H9 (cell line): ENCODE data around the gene NKD2. TPM values are rescaled to one million over a fixed set of nuclear protein-coding genes. Genes with fewer than 3 reads are reported as not detected.

ENCODE experiments used
- DNase-seq: peaks from one replicate; pipeline ENCODE4 v3.0.0-alpha.2; 2017
- H2AFZ ChIP-seq: one replicate; pipeline ENCODE4 v1.6.1; 2013; ENCODE audit warnings: mild to moderate bottlenecking, low read length, control low read depth, moderate library complexity
- H2AK5ac ChIP-seq: 2 replicates; pipeline ENCODE4 v1.6.1; 2013; ENCODE audit warnings: low read length, control low read depth, mixed read lengths; ENCODE audit not compliant: insufficient read length
- H2BK120ac ChIP-seq: one replicate; pipeline ENCODE4 v1.6.1; 2013; ENCODE audit warnings: low read depth, mild to moderate bottlenecking, low read length, control low read depth, inconsistent platforms; ENCODE audit not compliant: poor library complexity, severe bottlenecking
- H2BK12ac ChIP-seq: 2 replicates; pipeline ENCODE4 v1.6.1; 2013; ENCODE audit warnings: low read length, control low read depth, mixed read lengths, low read depth; ENCODE audit not compliant: insufficient read length
- H2BK15ac ChIP-seq: 2 replicates; pipeline ENCODE4 v1.6.1; 2013; ENCODE audit warnings: low read depth, low read length, control low read depth
- H2BK20ac ChIP-seq: one replicate; pipeline ENCODE4 v1.6.1; 2013; ENCODE audit warnings: low read depth, mild to moderate bottlenecking, low read length, control low read depth, inconsistent platforms; ENCODE audit not compliant: poor library complexity, severe bottlenecking
- H2BK5ac ChIP-seq: 2 replicates; pipeline ENCODE4 v1.6.1; 2013; ENCODE audit warnings: low read length, control low read depth, mixed read lengths; ENCODE audit not compliant: insufficient read length
- H3K14ac ChIP-seq: 2 replicates; pipeline ENCODE4 v1.6.1; 2013; ENCODE audit warnings: low read length, control low read depth; ENCODE audit not compliant: insufficient read depth
- H3K18ac ChIP-seq: 2 replicates; pipeline ENCODE4 v1.6.1; 2013; ENCODE audit warnings: low read depth, mild to moderate bottlenecking, mixed read lengths, low read length, control low read depth; ENCODE audit not compliant: insufficient read length
- H3K23ac ChIP-seq: 2 replicates; pipeline ENCODE4 v1.6.1; 2013; ENCODE audit warnings: low read length, control low read depth, mixed read lengths, low read depth; ENCODE audit not compliant: insufficient read length
- H3K23me2 ChIP-seq: 2 replicates; pipeline ENCODE4 v1.6.1; 2013; ENCODE audit warnings: low read depth, mild to moderate bottlenecking, mixed read lengths, low read length, control low read depth; ENCODE audit not compliant: insufficient read length, poor library complexity, severe bottlenecking
- H3K27ac ChIP-seq: 2 replicates; pipeline ENCODE4 v1.5.1; 2013; ENCODE audit warnings: low read length, control low read depth, mixed read lengths, low read depth; ENCODE audit not compliant: insufficient read length
- H3K27me3 ChIP-seq: 2 replicates; pipeline ENCODE4 v1.6.1; 2013; ENCODE audit warnings: low read length, control low read depth, inconsistent platforms; ENCODE audit not compliant: insufficient read depth
- H3K4ac ChIP-seq: 2 replicates; pipeline ENCODE4 v1.6.1; 2013; ENCODE audit warnings: low read depth, mild to moderate bottlenecking, control low read depth, inconsistent platforms, low read length, moderate library complexity
- H3K4me1 ChIP-seq: 2 replicates; pipeline ENCODE4 v1.6.1; 2013; ENCODE audit warnings: low read length, control low read depth, inconsistent platforms; ENCODE audit not compliant: insufficient read depth
- H3K4me2 ChIP-seq: 2 replicates; pipeline ENCODE4 v1.6.1; 2013; ENCODE audit warnings: low read length, control low read depth, mixed read lengths; ENCODE audit not compliant: insufficient read length, insufficient read depth
- H3K56ac ChIP-seq: 2 replicates; pipeline ENCODE4 v1.6.1; 2013; ENCODE audit warnings: low read depth, mild to moderate bottlenecking, mixed read lengths, low read length, control low read depth; ENCODE audit not compliant: insufficient read length
- H3K79me1 ChIP-seq: 2 replicates; pipeline ENCODE4 v1.6.1; 2013; ENCODE audit warnings: low read depth, mild to moderate bottlenecking, moderate library complexity, low read length, control low read depth, inconsistent platforms; ENCODE audit not compliant: insufficient read depth, poor library complexity, severe bottlenecking
- H3K79me2 ChIP-seq: 2 replicates; pipeline ENCODE4 v1.6.1; 2013; ENCODE audit warnings: low read length, control low read depth, inconsistent platforms; ENCODE audit not compliant: insufficient read depth
- H3K9ac ChIP-seq: 2 replicates; pipeline ENCODE4 v1.6.1; 2013; ENCODE audit warnings: low read length, control low read depth, mixed read lengths; ENCODE audit not compliant: insufficient read length; ENCODE audit errors: extremely low read depth
- H3K9me3 ChIP-seq: one replicate; pipeline ENCODE4 v1.6.1; 2013; ENCODE audit warnings: low read depth, low read length, inconsistent platforms; ENCODE audit not compliant: control insufficient read depth
- H3T11ph ChIP-seq: one replicate; pipeline ENCODE4 v1.6.1; 2013; ENCODE audit warnings: mild to moderate bottlenecking, low read length, control low read depth, inconsistent platforms
- H4K20me1 ChIP-seq: one replicate; pipeline ENCODE4 v1.6.1; 2013; ENCODE audit not compliant: control insufficient read depth, insufficient read length, insufficient read depth
- H4K5ac ChIP-seq: 2 replicates; pipeline ENCODE4 v1.6.1; 2013; ENCODE audit warnings: low read depth, mild to moderate bottlenecking, mixed read lengths, low read length, control low read depth; ENCODE audit not compliant: insufficient read length
- H4K8ac ChIP-seq: replicated peaks from 2 replicates; pipeline ENCODE4 v1.6.1; 2013; ENCODE audit warnings: low read length, control low read depth, mixed read lengths, low read depth; ENCODE audit not compliant: insufficient read length
- H4K91ac ChIP-seq: 2 replicates; pipeline ENCODE4 v1.6.1; 2013; ENCODE audit warnings: low read depth, mild to moderate bottlenecking, moderate library complexity, mixed read lengths, low read length, control low read depth; ENCODE audit not compliant: insufficient read length
- H3K27ac Mint-ChIP-seq, 3 experiments: 2 replicates in 2 of 3; 3 replicates in 1 of 3; pipeline ENCODE4 v1.8.0; 2020 to 2021; ENCODE audit warnings: mixed read lengths in 3 of 3, mild to moderate bottlenecking in 1 of 3, moderate library complexity in 1 of 3
- H3K27me3 Mint-ChIP-seq: 2 replicates; pipeline ENCODE4 v1.8.0; 2021; ENCODE audit warnings: low read depth, mild to moderate bottlenecking, moderate library complexity, mixed read lengths
- H3K36me3 Mint-ChIP-seq, 3 experiments: 2 replicates in 2 of 3; 3 replicates in 1 of 3; pipeline ENCODE4 v1.8.0; 2020 to 2021; ENCODE audit warnings: low read depth in 3 of 3, mixed read lengths in 3 of 3; ENCODE audit not compliant: insufficient read depth in 1 of 3
- H3K4me1 Mint-ChIP-seq, 2 experiments: 2 replicates each; pipeline ENCODE4 v1.8.0; 2020; ENCODE audit warnings: mixed read lengths in 2 of 2
- H3K4me3 Mint-ChIP-seq, 2 experiments: 2 replicates in 1 of 2; 3 replicates in 1 of 2; pipeline ENCODE4 v1.8.0; 2020 to 2021; ENCODE audit warnings: mild to moderate bottlenecking in 2 of 2, mixed read lengths in 2 of 2, moderate library complexity in 1 of 2
- H3K9me3 Mint-ChIP-seq, 2 experiments: 2 replicates in 1 of 2; 3 replicates in 1 of 2; pipeline ENCODE4 v1.8.0; 2020; ENCODE audit warnings: mild to moderate bottlenecking in 2 of 2, mixed read lengths in 2 of 2, moderate library complexity in 1 of 2
- CTCF ChIP-seq: fragments of 200-600 bp; sonication (generic); conservative IDR thresholded peaks from 3 replicates; pipeline ENCODE4 v1.8.0; 2021; ENCODE audit warnings: antibody characterized with exemption, mild to moderate bottlenecking
- WGBS: extraction: QIAGEN DNeasy Blood & Tissue Kit; methylation state at CpG from one replicate; pipeline ENCODE4 v1.1.7; 2013; ENCODE audit warnings: missing lambda C conversion rate, low lambda C conversion rate, mixed read lengths; ENCODE audit not compliant: insufficient read length; ENCODE audit errors: extremely low coverage; 5-methylcytosine and 5-hydroxymethylcytosine counted together
- total RNA-seq: library from RNA; stranded (reverse); gene quantifications from 2 replicates; pipeline ENCODE4 v1.2.1, GENCODE V29; 2021

Gene NKD2
- total RNA-seq, 1 experiment from 2014 or later: 7.3 TPM

- H2BK5ac ChIP-seq: no peak overlapping the region
- no peak overlapping the region for H3K18ac ChIP-seq
- H2BK120ac ChIP-seq: no peak overlapping the region
These were observed 61.1 kb downstream of the NKD2 start for GRCh38 chr5:1069720-1070088.

More at GRCh38 chr5:1069720-1070088, 61.1 kb downstream of the NKD2 start:
- Mint-ChIP-seq H3K4me1 (peaks cover 0 to 3% of the 10 kb centered on the region in 2 experiments; a peak in 1 of 4 replicates), H3K27ac (peak overlapping the region in 1 of 3 experiments; percentile 67; a peak in 2 of 7 replicates), H3K4me3 (no peak overlapping the region), H3K27me3 (no peaks in the 10 kb centered on the region), H3K36me3 (peaks cover 2 to 26% (median 6%) of the 10 kb centered on the region in 3 experiments; a peak in 5 of 7 replicates), H3K9me3 (no peaks in the 10 kb centered on the region)
- Histone ChIP-seq H3K9me3 (no peaks in the 10 kb centered on the region), H3K79me1 (no peaks in the 10 kb centered on the region), H4K8ac (no peak overlapping the region), H3K23me2 (no peaks in the 10 kb centered on the region), H4K20me1 (no peaks in the 10 kb centered on the region), H2AK5ac (no peak overlapping the region), H3K27ac (no peak overlapping the region), H3K56ac (no peak overlapping the region), H3K14ac (no peak overlapping the region), H4K91ac (no peak overlapping the region), H3K4ac (no peak overlapping the region), H3K4me2 (no peak overlapping the region), H4K5ac (no peak overlapping the region), H2AFZ (no peak overlapping the region), H3K23ac (no peak overlapping the region), H3K4me1 (no peaks in the 10 kb centered on the region), H2BK12ac (no peak overlapping the region), H3K9ac (no peak overlapping the region), H2BK20ac (no peak overlapping the region), H3K27me3 (no peaks in the 10 kb centered on the region), H2BK15ac (no peak overlapping the region), H3K79me2 (no peaks in the 10 kb centered on the region; the same call in 1 of the 2 replicates), H3T11ph (no peak overlapping the region)
- TF ChIP-seq CTCF: no peak
- DNase-seq: no peak
- WGBS: no CpG with 5 or more reads among the region's 15 CpGs
